AG09319 (cell line): ENCODE measurements around the gene ASTN2.
"Not testable (repeated sequence)": the region's sequence is repeated elsewhere in the genome, so short reads cannot be mapped to it uniquely, and the experiment has no call there.

ENCODE experiments used
- DNase-seq: peaks from one replicate; pipeline ENCODE4 v3.0.0-alpha.2; 2010; ENCODE audit warnings: low read depth; ENCODE audit errors: extremely low read depth
- TF ChIP-seq, protein P1 (sequence below): IDR thresholded peaks from 2 replicates; pipeline ENCODE4 v1.5.1; 2011; ENCODE audit warnings: low read depth, mild to moderate bottlenecking, inconsistent platforms, low read length, moderate library complexity

ASTN2 gene

DNA sequence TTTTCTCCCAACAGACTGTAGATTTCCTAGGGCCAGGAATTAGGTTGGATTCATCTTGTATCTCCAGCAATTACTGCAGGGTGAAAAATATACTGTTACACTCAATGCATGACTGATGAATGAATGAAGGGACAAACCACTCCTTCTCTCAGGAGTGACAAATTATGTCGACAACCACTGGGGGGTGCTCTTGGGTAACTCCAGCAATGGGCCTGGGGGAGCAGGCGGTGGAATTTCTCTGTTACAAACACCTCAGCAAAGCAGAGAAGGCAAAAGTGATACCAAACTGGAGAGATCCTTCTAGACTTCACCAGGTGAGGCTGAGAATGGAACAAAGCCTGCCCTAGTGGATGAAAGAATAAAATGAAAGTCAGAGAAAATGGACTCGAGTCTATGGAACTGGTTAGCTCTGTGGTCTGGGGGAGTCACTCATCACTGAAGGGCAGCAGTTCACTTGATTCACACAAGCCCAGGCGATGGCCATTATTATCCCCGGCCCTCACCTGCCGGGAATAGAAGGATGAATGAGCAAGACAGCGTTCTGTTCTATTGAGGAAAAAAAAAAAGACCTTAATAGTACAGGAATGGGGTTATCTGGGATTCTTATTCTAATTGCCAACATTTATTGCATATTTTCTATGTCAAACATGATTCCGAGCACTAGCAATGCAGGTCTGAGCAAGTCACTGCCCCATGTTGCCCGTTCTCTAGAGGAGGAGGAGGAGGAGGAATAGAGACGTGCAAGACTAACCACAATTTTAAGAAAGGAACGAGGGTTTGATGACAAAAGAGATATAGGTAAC lies 341.1 kb downstream of the ASTN2 start:
- no peak for DNase-seq
- TF ChIP-seq, protein P1, sequence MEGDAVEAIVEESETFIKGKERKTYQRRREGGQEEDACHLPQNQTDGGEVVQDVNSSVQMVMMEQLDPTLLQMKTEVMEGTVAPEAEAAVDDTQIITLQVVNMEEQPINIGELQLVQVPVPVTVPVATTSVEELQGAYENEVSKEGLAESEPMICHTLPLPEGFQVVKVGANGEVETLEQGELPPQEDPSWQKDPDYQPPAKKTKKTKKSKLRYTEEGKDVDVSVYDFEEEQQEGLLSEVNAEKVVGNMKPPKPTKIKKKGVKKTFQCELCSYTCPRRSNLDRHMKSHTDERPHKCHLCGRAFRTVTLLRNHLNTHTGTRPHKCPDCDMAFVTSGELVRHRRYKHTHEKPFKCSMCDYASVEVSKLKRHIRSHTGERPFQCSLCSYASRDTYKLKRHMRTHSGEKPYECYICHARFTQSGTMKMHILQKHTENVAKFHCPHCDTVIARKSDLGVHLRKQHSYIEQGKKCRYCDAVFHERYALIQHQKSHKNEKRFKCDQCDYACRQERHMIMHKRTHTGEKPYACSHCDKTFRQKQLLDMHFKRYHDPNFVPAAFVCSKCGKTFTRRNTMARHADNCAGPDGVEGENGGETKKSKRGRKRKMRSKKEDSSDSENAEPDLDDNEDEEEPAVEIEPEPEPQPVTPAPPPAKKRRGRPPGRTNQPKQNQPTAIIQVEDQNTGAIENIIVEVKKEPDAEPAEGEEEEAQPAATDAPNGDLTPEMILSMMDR: no peak; the same call in none of the 2 replicates

DNA sequence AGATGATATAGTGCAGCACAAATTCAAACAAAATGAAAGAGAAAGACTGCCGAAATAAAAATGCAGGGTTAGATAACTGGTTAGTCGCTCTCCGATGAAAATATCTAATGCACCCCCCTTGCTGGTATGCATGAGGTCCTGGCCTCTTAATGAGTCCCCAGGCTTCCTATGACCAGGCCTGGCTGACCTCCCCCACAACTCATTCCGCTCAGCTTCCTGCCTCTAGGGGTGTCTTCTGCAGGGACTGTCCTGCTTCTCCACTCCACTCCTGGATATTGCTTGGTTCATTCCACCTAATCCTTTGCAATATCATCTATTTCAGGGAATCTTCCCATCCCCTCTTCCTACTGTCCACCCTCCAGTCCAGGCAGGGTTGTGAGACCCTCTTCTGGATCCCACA lies 341.8 kb downstream of the ASTN2 start:
- DNase-seq: no peak
- TF ChIP-seq, protein P1: no peak

DNA sequence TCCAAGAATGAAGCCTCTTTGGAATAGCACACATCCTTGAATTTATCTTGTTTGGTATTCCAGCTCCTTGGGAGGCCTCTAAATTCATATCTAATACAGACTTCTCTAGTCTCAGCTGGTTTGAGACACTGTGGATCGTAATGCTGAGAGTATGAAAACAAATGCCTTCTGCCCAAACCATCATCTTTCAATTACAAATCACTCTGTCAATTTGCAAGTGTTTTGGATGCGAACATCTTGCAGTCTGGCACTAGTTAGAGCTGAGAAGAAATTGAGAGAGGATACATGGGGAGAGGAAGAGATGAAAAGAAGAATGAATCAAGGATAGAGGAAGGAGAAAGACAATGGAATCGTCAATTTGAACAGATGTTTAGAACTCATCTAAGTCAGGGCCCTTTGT lies 342.6 kb downstream of the ASTN2 start:
- no peak for DNase-seq
- TF ChIP-seq, protein P1: no peak

DNA sequence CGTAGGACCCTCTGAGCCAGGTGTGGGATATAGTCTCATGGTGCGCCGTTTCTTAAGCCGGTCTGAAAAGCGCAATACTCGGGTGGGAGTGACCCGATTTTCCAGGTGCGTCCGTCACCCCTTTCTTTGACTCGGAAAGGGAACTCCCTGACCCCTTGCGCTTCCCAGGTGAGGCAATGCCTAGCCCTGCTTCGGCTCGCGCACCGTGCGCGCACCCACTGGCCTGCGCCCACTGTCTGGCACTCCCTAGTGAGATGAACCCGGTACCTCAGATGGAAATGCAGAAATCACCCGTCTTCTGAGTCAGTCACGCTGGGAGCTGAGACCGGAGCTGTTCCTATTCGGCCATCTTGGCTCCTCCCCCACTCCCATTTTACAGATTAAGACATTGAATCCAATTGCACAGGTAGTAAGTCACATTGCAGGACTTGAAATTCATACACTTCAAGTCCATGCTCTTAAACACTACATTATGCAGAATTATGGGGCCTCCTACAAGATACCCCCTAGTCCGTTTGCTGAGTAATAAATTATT lies 343.1 kb downstream of the ASTN2 start:
- not testable (repeated sequence) for DNase-seq

DNA sequence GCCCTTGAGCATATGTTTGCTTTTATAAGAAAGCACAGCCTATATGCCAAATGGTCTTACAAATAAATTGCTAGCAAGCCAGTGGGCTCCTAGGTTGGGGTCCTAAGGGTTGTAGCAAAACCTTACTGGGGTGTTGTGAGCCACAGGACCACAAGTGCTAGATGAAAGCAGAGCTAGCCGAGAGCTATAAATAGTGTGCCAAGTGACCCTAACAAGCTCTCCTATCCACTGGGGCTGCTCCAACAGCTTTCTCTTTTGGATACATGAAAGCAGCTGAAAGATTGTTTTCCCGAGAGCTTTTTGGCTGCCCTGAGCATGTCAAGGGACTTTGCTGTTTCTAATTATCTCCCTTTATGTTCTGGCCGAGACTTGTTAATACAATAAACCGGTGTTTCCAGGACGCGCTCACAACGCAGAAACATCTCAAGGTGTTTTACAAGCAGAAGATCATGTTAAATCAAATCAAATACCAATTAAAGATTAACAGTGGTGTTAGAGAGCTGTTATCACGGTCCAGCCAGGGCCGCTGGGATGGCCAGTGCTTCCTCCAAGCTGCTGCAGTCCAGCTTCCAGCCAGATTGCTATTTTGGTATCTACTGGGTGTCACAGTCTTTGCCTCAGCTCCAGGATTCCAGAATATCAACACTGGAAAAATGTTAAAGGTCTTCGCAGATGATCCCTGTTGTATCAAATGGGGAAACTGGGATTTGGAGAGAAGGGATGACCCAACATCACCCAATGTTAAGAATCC lies 351.0 kb downstream of the ASTN2 start:
- DNase-seq: no peak
- TF ChIP-seq, protein P1: no peak

DNA sequence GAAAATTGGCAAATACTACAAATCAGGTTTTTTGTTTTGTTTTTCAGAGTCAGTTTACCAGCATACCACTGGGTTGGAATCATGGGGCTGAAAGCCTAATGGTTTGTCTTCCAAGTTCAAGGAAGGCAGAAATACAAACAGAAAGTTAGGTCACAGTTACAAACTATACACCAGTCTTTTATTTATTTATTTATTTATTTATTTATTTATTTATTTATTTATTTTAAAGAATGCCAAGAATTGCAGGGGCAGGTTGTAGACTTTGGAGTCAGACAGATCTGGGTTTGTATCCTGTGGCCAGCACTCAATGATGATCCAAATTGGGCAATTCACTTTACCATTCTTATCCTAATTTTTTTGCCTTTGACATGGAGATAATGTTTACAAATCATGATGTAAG lies 353.9 kb downstream of the ASTN2 start:
- TF ChIP-seq, protein P1: no peak
- DNase-seq: no peak

DNA sequence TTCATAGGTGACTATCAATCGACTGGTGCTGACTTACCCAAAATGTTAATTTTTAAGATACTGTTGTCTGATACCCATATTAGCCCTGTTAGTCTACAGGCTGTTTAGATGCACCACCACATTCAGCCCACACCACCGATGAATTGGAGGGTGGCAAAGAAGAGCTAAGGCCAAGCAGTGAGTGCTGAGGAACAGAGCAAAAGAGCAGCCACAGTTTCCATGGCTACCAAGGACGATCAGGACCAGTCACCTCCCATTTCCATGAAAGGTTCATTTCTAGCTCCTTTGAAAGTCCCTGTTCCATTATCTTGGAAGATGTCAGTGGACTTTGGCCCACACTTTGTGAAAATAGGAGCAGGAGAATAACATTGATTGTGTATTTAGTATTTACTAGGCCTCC lies 364.9 kb downstream of the ASTN2 start:
- no peak for DNase-seq
- TF ChIP-seq, protein P1: no peak
